HG03442 (cell line): ENCODE results near the gene NBAS.
"Not testable (repeated sequence)": the region's sequence is repeated elsewhere in the genome, so short reads cannot be mapped to it uniquely, and the experiment has no call there.

Source experiments
- ATAC-seq: cut with Tn5 transposase; IDR thresholded peaks from one replicate; pipeline ENCODE4 v1.9.1; 2021; ENCODE audit warnings: mild to moderate bottlenecking, moderate library complexity; ENCODE audit not compliant: unreplicated experiment

Gene NBAS

DNA sequence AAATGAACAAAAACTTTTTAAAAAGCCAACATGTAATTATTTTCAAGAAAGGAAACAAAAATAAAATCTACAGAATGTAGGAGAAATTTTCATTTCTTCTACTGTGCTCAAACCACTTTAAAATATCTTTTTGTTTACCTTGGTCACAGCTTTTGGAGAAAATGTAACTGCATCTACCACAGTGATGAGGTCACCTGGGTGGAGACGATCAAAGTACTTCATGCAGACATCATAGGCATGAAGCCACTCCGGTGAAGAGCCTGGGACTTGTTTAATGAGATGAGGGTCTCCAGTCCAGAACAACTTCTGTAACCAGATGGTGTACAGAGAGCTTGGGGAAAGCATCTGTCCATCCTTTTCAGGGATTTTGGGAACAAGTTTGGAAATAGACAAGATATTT, 285.8 kb downstream of the NBAS start:
- ATAC-seq, result no peak

GRCh38 chr2:15273452-15273851, 287.7 kb downstream of the NBAS start:
- ATAC-seq, result no peak

GRCh38 chr2:15272942-15273341, 288.2 kb downstream of the NBAS start:
- ATAC-seq, result no peak

DNA sequence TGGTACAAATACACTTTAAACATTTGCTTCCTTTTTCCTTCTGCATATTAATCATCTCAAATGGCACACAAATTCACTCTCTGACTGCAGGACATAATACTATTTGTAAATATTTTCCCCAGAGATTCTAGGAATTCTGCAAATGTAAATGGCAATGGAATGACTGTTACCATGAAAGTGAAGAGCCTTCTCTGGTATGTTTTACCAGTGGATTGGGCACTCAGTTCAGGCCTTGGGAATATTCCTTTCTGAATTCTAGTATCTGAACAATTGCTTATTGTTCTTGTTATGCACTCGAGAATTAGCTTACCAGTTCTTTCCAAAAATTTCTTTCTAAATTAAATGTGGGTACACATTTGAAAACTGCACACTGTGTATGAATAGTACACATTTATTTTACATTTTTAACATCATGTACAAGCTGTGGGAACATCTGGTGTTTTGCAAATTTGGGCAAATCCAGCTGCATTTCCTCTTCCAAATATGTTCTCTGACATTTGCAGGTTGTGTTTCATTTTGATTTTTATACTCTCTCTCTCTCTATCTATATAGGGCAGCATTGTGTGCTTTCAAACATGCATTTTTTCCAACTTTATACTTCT, 289.1 kb downstream of the NBAS start:
- no peak for ATAC-seq

GRCh38 chr2:15271276-15271675, 289.9 kb downstream of the NBAS start:
- no peak for ATAC-seq

- no peak for ATAC-seq
These were observed 292.1 kb downstream of the NBAS start for GRCh38 chr2:15269043-15269442.

- no peak for ATAC-seq
These were observed 295.2 kb downstream of the NBAS start for GRCh38 chr2:15265889-15266288.

GRCh38 chr2:15263976-15264685, 297.0 kb downstream of the NBAS start:
- ATAC-seq, result no peak

- ATAC-seq, result no peak
These were observed 298.3 kb downstream of the NBAS start for GRCh38 chr2:15262792-15263191.

DNA sequence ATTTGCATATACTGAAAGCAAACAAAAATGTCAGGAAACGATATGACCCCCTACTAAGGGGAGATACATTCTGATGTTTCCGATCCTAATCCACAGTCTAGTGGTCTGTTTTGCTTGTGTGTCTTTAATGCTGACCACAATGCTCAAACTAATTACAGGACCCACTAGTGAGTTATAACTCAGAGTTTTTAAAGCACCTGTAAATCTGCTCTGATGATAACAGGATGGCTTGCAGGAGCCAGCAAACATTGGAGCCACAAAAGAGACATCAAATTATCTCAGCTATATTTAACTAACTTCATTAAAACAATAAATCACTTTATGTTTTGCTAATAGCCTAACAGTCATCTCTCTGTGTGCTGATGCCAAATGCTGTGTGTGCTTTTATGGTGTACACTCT, 300.3 kb downstream of the NBAS start:
- no peak for ATAC-seq

GRCh38 chr2:15260196-15260595, 300.9 kb downstream of the NBAS start:
- no peak for ATAC-seq

GRCh38 chr2:15259356-15259756, 301.8 kb downstream of the NBAS start:
- ATAC-seq, result no peak

- ATAC-seq, result not testable (repeated sequence)
These were observed 302.7 kb downstream of the NBAS start for GRCh38 chr2:15258385-15258784.

GRCh38 chr2:15253835-15254286, 307.3 kb downstream of the NBAS start:
- ATAC-seq, result no peak

- no peak for ATAC-seq
These were observed 307.9 kb downstream of the NBAS start for GRCh38 chr2:15253247-15253646.

DNA sequence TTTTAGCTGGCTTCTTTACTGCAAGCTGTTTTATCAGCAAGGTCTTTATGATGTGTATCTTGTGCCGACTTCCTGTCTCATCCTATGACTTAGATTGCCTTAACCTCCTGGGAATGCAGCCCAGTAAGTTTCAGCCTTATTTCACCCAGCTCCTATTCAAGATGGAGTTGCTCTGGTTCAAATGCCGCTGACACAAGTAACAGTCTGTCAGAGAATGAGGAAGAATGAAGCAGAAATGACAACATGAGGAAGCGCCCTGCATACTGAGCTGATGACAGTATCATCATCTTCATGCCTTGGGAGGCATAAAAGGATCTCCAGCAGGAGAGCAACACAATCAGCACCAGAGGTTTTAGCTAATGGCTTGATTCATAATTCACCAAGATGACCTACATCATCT, 309.4 kb downstream of the NBAS start:
- no peak for ATAC-seq

- not testable (repeated sequence) for ATAC-seq
These were observed 310.2 kb downstream of the NBAS start for GRCh38 chr2:15250946-15251345.

DNA sequence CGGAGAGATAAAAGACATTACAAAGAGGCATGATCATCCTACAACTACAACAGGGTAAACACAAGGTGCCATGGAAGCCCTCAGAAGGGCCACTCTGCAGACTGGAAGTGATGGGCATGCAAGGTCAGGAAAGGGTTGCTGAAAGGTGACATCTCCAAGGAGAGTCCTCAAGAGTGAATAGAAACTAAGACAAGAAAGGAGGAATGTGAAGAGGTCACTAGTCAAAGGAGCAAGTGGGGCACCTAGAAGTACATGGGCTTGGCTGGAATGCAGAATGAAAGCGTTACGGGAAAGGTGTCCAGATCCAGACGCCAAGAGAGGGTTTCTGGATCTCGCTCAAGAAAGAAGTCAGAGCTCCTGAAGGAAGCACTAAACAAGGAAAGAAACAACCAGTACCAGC, 314.3 kb downstream of the NBAS start:
- ATAC-seq, result no peak

GRCh38 chr2:15243762-15244161, 317.4 kb downstream of the NBAS start:
- no peak for ATAC-seq

DNA sequence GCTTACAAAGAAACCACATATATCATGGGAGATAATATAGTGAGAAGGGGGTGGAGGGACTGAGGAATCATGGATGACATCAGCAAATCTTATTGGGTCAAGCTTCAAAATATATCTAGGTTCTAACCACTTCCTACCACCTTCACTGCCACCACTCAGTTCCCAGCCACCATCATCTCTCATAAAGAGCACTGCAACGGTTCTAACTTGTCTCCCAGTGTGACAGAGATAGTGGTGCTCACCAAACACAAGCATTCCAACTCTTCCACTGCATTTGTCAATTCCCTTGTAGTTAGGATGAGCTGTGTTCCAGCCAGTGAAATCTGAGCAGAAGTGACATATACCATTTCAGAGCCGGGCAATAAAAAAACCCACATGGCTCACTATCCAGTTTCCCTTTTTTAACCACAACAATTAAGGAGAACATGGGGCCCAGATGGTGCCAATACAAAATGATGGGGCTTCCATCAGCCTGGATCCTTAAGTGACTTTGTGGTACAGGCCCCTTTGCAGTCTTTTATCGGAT, 318.1 kb downstream of the NBAS start:
- ATAC-seq, result no peak

DNA sequence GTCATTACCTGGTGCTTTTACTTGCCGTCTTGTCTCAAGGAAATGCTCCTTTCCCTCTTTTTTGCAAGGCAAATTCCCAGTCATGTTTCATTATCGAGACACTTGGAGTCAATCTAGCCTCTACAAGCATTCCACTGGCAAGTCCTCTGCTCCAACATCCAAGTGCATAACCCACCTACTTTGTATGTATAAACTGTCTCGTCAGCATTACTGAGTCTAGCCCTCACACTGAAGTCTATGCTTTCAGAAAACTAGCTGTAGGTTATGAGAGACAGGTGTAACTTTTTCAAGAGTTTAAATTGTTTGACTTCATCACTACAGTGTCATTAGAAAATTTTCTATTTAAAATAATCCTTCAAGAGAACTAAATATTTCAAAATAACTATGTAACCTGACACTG, 319.2 kb downstream of the NBAS start:
- no peak for ATAC-seq

- no peak for ATAC-seq
These were observed 319.9 kb downstream of the NBAS start for GRCh38 chr2:15241201-15241600.
